Neural progenitor cell (in vitro differentiated cells): Measurements from ENCODE around the gene NPPC. TPM values are rescaled to one million over a fixed set of nuclear protein-coding genes. Genes with fewer than 3 reads are reported as not detected.

Source experiments
- DNase-seq: peaks from one replicate; pipeline ENCODE4 v3.0.0-alpha.2; 2016; ENCODE audit warnings: low spot score
- H2AFZ ChIP-seq: fragments of 200-600 bp; sonication (generic); replicated peaks from 2 replicates; pipeline ENCODE4 v1.6.1; 2016; ENCODE audit warnings: antibody characterized with exemption
- H3F3A ChIP-seq: fragments of 200-600 bp; sonication (generic); 2 replicates; pipeline ENCODE4 v1.6.1; 2016; ENCODE audit warnings: antibody characterized with exemption, low read depth
- H3K27ac ChIP-seq: fragments of 200-600 bp; sonication (generic); 2 replicates; pipeline ENCODE4 v1.5.1; 2016; ENCODE audit warnings: mild to moderate bottlenecking
- H3K27me3 ChIP-seq: fragments of 200-600 bp; sonication (generic); 2 replicates; pipeline ENCODE4 v1.6.1; 2016; ENCODE audit warnings: mild to moderate bottlenecking, moderate library complexity
- H3K36me3 ChIP-seq: fragments of 200-600 bp; sonication (generic); 2 replicates; pipeline ENCODE4 v1.5.1; 2016
- H3K4me1 ChIP-seq: fragments of 200-600 bp; sonication (generic); 2 replicates; pipeline ENCODE4 v1.6.1; 2016; ENCODE audit warnings: mixed run types
- H3K4me2 ChIP-seq: fragments of 200-600 bp; sonication (generic); 2 replicates; pipeline ENCODE4 v1.6.1; 2016
- H3K4me3 ChIP-seq: fragments of 200-600 bp; sonication (generic); 2 replicates; pipeline ENCODE4 v1.5.1; 2016
- H3K79me2 ChIP-seq: fragments of 200-600 bp; sonication (generic); 2 replicates; pipeline ENCODE4 v1.6.1; 2016; ENCODE audit warnings: low read depth
- H3K9ac ChIP-seq: fragments of 200-600 bp; sonication (generic); 2 replicates; pipeline ENCODE4 v1.6.1; 2016
- H3K9me3 ChIP-seq: fragments of 200-600 bp; sonication (generic); 2 replicates; pipeline ENCODE4 v1.5.1; 2016; ENCODE audit warnings: low read depth
- H4K20me1 ChIP-seq: fragments of 200-600 bp; sonication (generic); 2 replicates; pipeline ENCODE4 v1.6.1; 2016; ENCODE audit warnings: low read depth
- H3K27ac Mint-ChIP-seq: 3 replicates; pipeline ENCODE4 v1.8.0; 2021; ENCODE audit warnings: mixed read lengths
- H3K27me3 Mint-ChIP-seq: 2 replicates; pipeline ENCODE4 v1.8.0; 2022; ENCODE audit warnings: low read depth, mild to moderate bottlenecking, inconsistent platforms, moderate library complexity, mixed read lengths; ENCODE audit not compliant: insufficient read depth
- H3K36me3 Mint-ChIP-seq: 3 replicates; pipeline ENCODE4 v1.8.0; 2021; ENCODE audit warnings: mixed read lengths
- H3K4me1 Mint-ChIP-seq: 3 replicates; pipeline ENCODE4 v1.8.0; 2021; ENCODE audit warnings: mixed read lengths
- H3K4me3 Mint-ChIP-seq: 3 replicates; pipeline ENCODE4 v1.8.0; 2021; ENCODE audit warnings: mild to moderate bottlenecking, moderate library complexity, mixed read lengths
- H3K9me3 Mint-ChIP-seq: 3 replicates; pipeline ENCODE4 v1.8.0; 2020; ENCODE audit warnings: mixed read lengths
- EZH2 ChIP-seq: fragments of 200-600 bp; sonication (generic); IDR thresholded peaks from 2 replicates; pipeline ENCODE4 v1.6.1; 2017; ENCODE audit warnings: antibody characterized with exemption, mild to moderate bottlenecking, moderate library complexity
- EZH2phosphoT487 ChIP-seq: fragments of 200-600 bp; sonication (generic); IDR thresholded peaks from 2 replicates; pipeline ENCODE4 v1.6.1; 2017; ENCODE audit warnings: antibody characterized with exemption
- total RNA-seq: library from RNA; depleted of rRNA; stranded (reverse); fragments of >200 nt; gene quantifications from 2 replicates; pipeline ENCODE4 v1.2.3, GENCODE V29; 2015; ENCODE audit warnings: low replicate concordance
- TF ChIP-seq, protein P1 (sequence below): fragments of 200-600 bp; sonication (generic); IDR thresholded peaks from 2 replicates; pipeline ENCODE4 v1.5.1; 2017; ENCODE audit warnings: antibody characterized with exemption, mild to moderate bottlenecking

The NPPC gene
- total RNA-seq, 1 donor from 2014 or later: not detected

GRCh38 chr2:231968820-231969219 lies 42.6 kb upstream of the NPPC start:
- no peak overlapping the region for H3K27ac Mint-ChIP-seq
- no peaks in the 10 kb centered on the region for H3K4me1 ChIP-seq
- H3K27me3 Mint-ChIP-seq: no peaks in the 10 kb centered on the region
- H3K9ac ChIP-seq: no peak overlapping the region
- H3K4me3 ChIP-seq: no peak overlapping the region
- DNase-seq: no peak
- H3K4me1 Mint-ChIP-seq: peaks cover 11% of the 10 kb centered on the region
- no peak overlapping the region for H3K4me2 ChIP-seq
- H3K9me3 Mint-ChIP-seq: peaks cover 18% of the 10 kb centered on the region
- no peak overlapping the region for H2AFZ ChIP-seq
- TF ChIP-seq EZH2 (no peak), EZH2phosphoT487 (no peak)
- TF ChIP-seq, protein P1, sequence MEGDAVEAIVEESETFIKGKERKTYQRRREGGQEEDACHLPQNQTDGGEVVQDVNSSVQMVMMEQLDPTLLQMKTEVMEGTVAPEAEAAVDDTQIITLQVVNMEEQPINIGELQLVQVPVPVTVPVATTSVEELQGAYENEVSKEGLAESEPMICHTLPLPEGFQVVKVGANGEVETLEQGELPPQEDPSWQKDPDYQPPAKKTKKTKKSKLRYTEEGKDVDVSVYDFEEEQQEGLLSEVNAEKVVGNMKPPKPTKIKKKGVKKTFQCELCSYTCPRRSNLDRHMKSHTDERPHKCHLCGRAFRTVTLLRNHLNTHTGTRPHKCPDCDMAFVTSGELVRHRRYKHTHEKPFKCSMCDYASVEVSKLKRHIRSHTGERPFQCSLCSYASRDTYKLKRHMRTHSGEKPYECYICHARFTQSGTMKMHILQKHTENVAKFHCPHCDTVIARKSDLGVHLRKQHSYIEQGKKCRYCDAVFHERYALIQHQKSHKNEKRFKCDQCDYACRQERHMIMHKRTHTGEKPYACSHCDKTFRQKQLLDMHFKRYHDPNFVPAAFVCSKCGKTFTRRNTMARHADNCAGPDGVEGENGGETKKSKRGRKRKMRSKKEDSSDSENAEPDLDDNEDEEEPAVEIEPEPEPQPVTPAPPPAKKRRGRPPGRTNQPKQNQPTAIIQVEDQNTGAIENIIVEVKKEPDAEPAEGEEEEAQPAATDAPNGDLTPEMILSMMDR: no peak
- no peaks in the 10 kb centered on the region for H3F3A ChIP-seq
- H3K36me3 Mint-ChIP-seq: peaks cover 8% of the 10 kb centered on the region
- H3K79me2 ChIP-seq: peaks cover 54% of the 10 kb centered on the region
- H3K4me3 Mint-ChIP-seq: no peak overlapping the region
- H4K20me1 ChIP-seq: no peaks in the 10 kb centered on the region
- H3K36me3 ChIP-seq: no peaks in the 10 kb centered on the region
- no peaks in the 10 kb centered on the region for H3K9me3 ChIP-seq
- no peaks in the 10 kb centered on the region for H3K27me3 ChIP-seq
- H3K27ac ChIP-seq: no peak overlapping the region

- Histone ChIP-seq H2AFZ (no peak overlapping the region), H3K36me3 (no peaks in the 10 kb centered on the region), H3K4me3 (no peak overlapping the region), H4K20me1 (no peaks in the 10 kb centered on the region), H3F3A (peaks cover 3% of the 10 kb centered on the region), H3K79me2 (peaks cover 73% of the 10 kb centered on the region), H3K9ac (no peak overlapping the region), H3K27me3 (no peaks in the 10 kb centered on the region), H3K4me1 (no peaks in the 10 kb centered on the region), H3K27ac (no peak overlapping the region), H3K4me2 (no peak overlapping the region), H3K9me3 (no peaks in the 10 kb centered on the region)
- TF ChIP-seq, protein P1: no peak
- no peak for TF ChIP-seq EZH2
- TF ChIP-seq EZH2phosphoT487: no peak
- no peak for DNase-seq
- Mint-ChIP-seq H3K36me3 (peaks cover 10% of the 10 kb centered on the region), H3K4me3 (no peak overlapping the region), H3K4me1 (peaks cover 22% of the 10 kb centered on the region), H3K27ac (no peak overlapping the region), H3K27me3 (peaks cover 2% of the 10 kb centered on the region), H3K9me3 (peaks cover 18% of the 10 kb centered on the region)
Observed at GRCh38 chr2:231966886-231967285, 40.7 kb upstream of the NPPC start.

GRCh38 chr2:231965102-231965501 lies 38.9 kb upstream of the NPPC start:
- Histone ChIP-seq H3K4me1 (peaks cover 5% of the 10 kb centered on the region), H3K9me3 (no peaks in the 10 kb centered on the region), H3K36me3 (no peaks in the 10 kb centered on the region), H3K27ac (no peak overlapping the region), H3K9ac (no peak overlapping the region), H3K27me3 (no peaks in the 10 kb centered on the region), H3K79me2 (peaks cover 67% of the 10 kb centered on the region), H3F3A (peaks cover 9% of the 10 kb centered on the region), H3K4me2 (no peak overlapping the region), H2AFZ (no peak overlapping the region), H4K20me1 (no peaks in the 10 kb centered on the region), H3K4me3 (no peak overlapping the region)
- DNase-seq: no peak
- H3K9me3 Mint-ChIP-seq: peaks cover 15% of the 10 kb centered on the region
- H3K27ac Mint-ChIP-seq: no peak overlapping the region
- H3K27me3 Mint-ChIP-seq: peaks cover 5% of the 10 kb centered on the region
- H3K4me1 Mint-ChIP-seq: peaks cover 27% of the 10 kb centered on the region
- TF ChIP-seq, protein P1: no peak
- TF ChIP-seq EZH2phosphoT487 (no peak), EZH2 (no peak)
- H3K36me3 Mint-ChIP-seq: peaks cover 12% of the 10 kb centered on the region
- no peak overlapping the region for H3K4me3 Mint-ChIP-seq
